Measurements from ENCODE around the gene EFCAB6.

EFCAB6 gene

GRCh38 chr22:43634316-43634715 lies 177.8 kb downstream of the EFCAB6 start:
- DNase-seq (ENCODE audit: low spot score) = no peak

GRCh38 chr22:43633631-43634285 lies 178.3 kb downstream of the EFCAB6 start:
- no peak for DNase-seq (ENCODE audit: low spot score)

- no peak for DNase-seq (ENCODE audit: low spot score)
Observed at GRCh38 chr22:43631846-43632245, 180.3 kb downstream of the EFCAB6 start.

GRCh38 chr22:43631201-43631600 lies 180.9 kb downstream of the EFCAB6 start:
- DNase-seq (ENCODE audit: low spot score) = no peak

GRCh38 chr22:43630451-43630850 lies 181.7 kb downstream of the EFCAB6 start:
- no peak for DNase-seq (ENCODE audit: low spot score)

- DNase-seq (ENCODE audit: low spot score) = no peak
Observed at GRCh38 chr22:43628250-43628649, 183.9 kb downstream of the EFCAB6 start.

GRCh38 chr22:43627485-43628213 lies 184.5 kb downstream of the EFCAB6 start:
- no peak for DNase-seq (ENCODE audit: low spot score)

- DNase-seq (ENCODE audit: low spot score) = no peak
Observed at GRCh38 chr22:43625242-43625641, 186.9 kb downstream of the EFCAB6 start.

GRCh38 chr22:43624144-43624998 lies 187.7 kb downstream of the EFCAB6 start:
- DNase-seq (ENCODE audit: low spot score) = no peak

GRCh38 chr22:43622886-43623285 lies 189.2 kb downstream of the EFCAB6 start:
- DNase-seq (ENCODE audit: low spot score) = no peak

GRCh38 chr22:43620197-43620596 lies 191.9 kb downstream of the EFCAB6 start:
- DNase-seq (ENCODE audit: low spot score) = no peak

GRCh38 chr22:43618517-43618916 lies 193.6 kb downstream of the EFCAB6 start:
- no peak for DNase-seq (ENCODE audit: low spot score)

GRCh38 chr22:43616645-43617044 lies 195.5 kb downstream of the EFCAB6 start:
- DNase-seq (ENCODE audit: low spot score) = no peak

GRCh38 chr22:43600265-43600664 lies 211.8 kb downstream of the EFCAB6 start:
- no peak for DNase-seq (ENCODE audit: low spot score)

- no peak for DNase-seq (ENCODE audit: low spot score)
Observed at GRCh38 chr22:43592476-43592875, 219.6 kb downstream of the EFCAB6 start.

GRCh38 chr22:43591380-43591779 lies 220.7 kb downstream of the EFCAB6 start:
- DNase-seq (ENCODE audit: low spot score) = no peak

GRCh38 chr22:43587574-43587973 lies 224.5 kb downstream of the EFCAB6 start:
- no peak for DNase-seq (ENCODE audit: low spot score)

GRCh38 chr22:43583501-43583900 lies 228.6 kb downstream of the EFCAB6 start:
- DNase-seq (ENCODE audit: low spot score) = no peak

GRCh38 chr22:43582394-43582793 lies 229.7 kb downstream of the EFCAB6 start:
- no peak for DNase-seq (ENCODE audit: low spot score)

GRCh38 chr22:43580271-43580750 lies 231.8 kb downstream of the EFCAB6 start:
- DNase-seq (ENCODE audit: low spot score) = no peak

- no peak for DNase-seq (ENCODE audit: low spot score)
Observed at GRCh38 chr22:43574738-43575137, 237.4 kb downstream of the EFCAB6 start.

GRCh38 chr22:43572710-43573109 lies 239.4 kb downstream of the EFCAB6 start:
- DNase-seq (ENCODE audit: low spot score) = no peak

GRCh38 chr22:43571181-43571580 lies 240.9 kb downstream of the EFCAB6 start:
- DNase-seq (ENCODE audit: low spot score) = no peak

All from COLO829 (cell line).